B cell (primary cell): Measurements from ENCODE around the gene PPCS. TPM values are rescaled to one million over a fixed set of nuclear protein-coding genes. Genes with fewer than 3 reads are reported as not detected.

ENCODE experiments used
- ATAC-seq: fragments of 200-7000 bp; cut with Tn5 transposase; one replicate; pipeline ENCODE4 v1.10.0; 2021; ENCODE audit warnings: low read depth, mild to moderate bottlenecking, moderate number of reproducible peaks, moderate library complexity
- CTCF ChIA-PET: fragments of 350-600 bp; sonication (Branson Sonifier 250); formaldehyde crosslinking; loops from one replicate; lab custom pipeline; 2021; ENCODE audit warnings: antibody characterized with exemption, inconsistent platforms; lab: Charles Lee
- POLR2A ChIA-PET: fragments of 350-600 bp; sonication (Branson Sonifier 250); formaldehyde crosslinking; loops from one replicate; lab custom pipeline; 2021; ENCODE audit warnings: antibody characterized with exemption; lab: Charles Lee
- DNase-seq: peaks from one replicate; pipeline ENCODE4 v3.0.0; 2013
- H2AFZ ChIP-seq: 2 replicates; pipeline ENCODE4 v1.6.1; 2012; ENCODE audit warnings: mild to moderate bottlenecking, low read depth, low read length; ENCODE audit not compliant: insufficient read depth, poor library complexity, severe bottlenecking
- H3K27ac ChIP-seq, 2 donors: 1 replicate in 1 of 2; 2 replicates in 1 of 2; pipeline ENCODE4 v1.5.1; 2012 to 2013; ENCODE audit warnings: low read length in 2 of 2, mild to moderate bottlenecking in 2 of 2, moderate library complexity in 1 of 2
- H3K27me3 ChIP-seq, 4 experiments: fragments of 200-600 bp in 1 of 4; sonication (generic) in 1 of 4; replicated peaks in 1 of 4; 1 replicate in 2 of 4; 2 replicates in 2 of 4; pipeline versions ENCODE4 v1.6.1 to v1.7.0; 2013 to 2016; ENCODE audit warnings: low read length in 3 of 4, mild to moderate bottlenecking in 2 of 4, mixed read lengths in 1 of 4, moderate library complexity in 1 of 4; ENCODE audit not compliant: insufficient read depth in 4 of 4, control insufficient read depth in 3 of 4; ENCODE audit errors: control extremely low read depth in 1 of 4
- H3K36me3 ChIP-seq, 2 experiments: replicated peaks in 1 of 2; 1 replicate in 1 of 2; 2 replicates in 1 of 2; pipeline versions ENCODE4 v1.6.1 to v1.7.1; 2013; ENCODE audit warnings: low read length in 1 of 2; ENCODE audit not compliant: insufficient read depth in 2 of 2, control insufficient read depth in 1 of 2; ENCODE audit errors: control extremely low read depth in 1 of 2, extremely low read depth in 1 of 2
- H3K4me1 ChIP-seq, 2 donors: fragments of 200-600 bp in 1 of 2; sonication (generic) in 1 of 2; 1 replicate in 1 of 2; 2 replicates in 1 of 2; pipeline versions ENCODE4 v1.5.1 to v1.6.1; 2013 to 2017; ENCODE audit warnings: low read length in 2 of 2; ENCODE audit not compliant: control insufficient read depth in 2 of 2, insufficient read depth in 2 of 2
- H3K4me2 ChIP-seq: replicated peaks from 2 replicates; pipeline ENCODE3; 2012; ENCODE audit warnings: mild to moderate bottlenecking, low read depth, low read length; ENCODE audit not compliant: poor library complexity, severe bottlenecking
- H3K4me3 ChIP-seq, 5 experiments: fragments of 200-600 bp in 1 of 5; sonication (generic) in 1 of 5; 1 replicate in 3 of 5; 2 replicates in 2 of 5; pipeline versions ENCODE4 v1.5.1 to v1.7.0; 2011 to 2016; ENCODE audit warnings: low read length in 4 of 5, mild to moderate bottlenecking in 4 of 5, low read depth in 2 of 5, control low read depth in 1 of 5, moderate library complexity in 1 of 5; ENCODE audit not compliant: insufficient read depth in 1 of 5; ENCODE audit errors: control extremely low read depth in 1 of 5, extremely low read depth in 1 of 5
- H3K79me2 ChIP-seq: fragments of 200-600 bp; sonication (generic); one replicate; pipeline ENCODE4 v1.6.0; 2016; ENCODE audit warnings: low read length; ENCODE audit not compliant: control insufficient read depth, insufficient read depth
- H3K9ac ChIP-seq: fragments of 200-600 bp; sonication (generic); 2 replicates; pipeline ENCODE4 v1.6.1; 2017; ENCODE audit warnings: mild to moderate bottlenecking, low read length, moderate library complexity
- H3K9me3 ChIP-seq, 3 donors: one replicate each; pipeline versions ENCODE4 v1.6.1 to v1.7.1; 2013; ENCODE audit warnings: low read length in 2 of 3; ENCODE audit not compliant: control insufficient read depth in 2 of 3, insufficient read depth in 1 of 3; ENCODE audit errors: control extremely low read depth in 1 of 3
- H4K20me1 ChIP-seq: 2 replicates; pipeline ENCODE4 v1.6.0; 2012; ENCODE audit warnings: mild to moderate bottlenecking, low read length; ENCODE audit not compliant: insufficient read depth, control insufficient read depth, poor library complexity, severe bottlenecking
- H3K27ac Mint-ChIP-seq: one replicate; pipeline ENCODE4 v1.8.0; 2021; ENCODE audit warnings: mixed read lengths
- H3K27me3 Mint-ChIP-seq: one replicate; pipeline ENCODE4 v1.8.0; 2021; ENCODE audit warnings: mixed read lengths
- H3K4me1 Mint-ChIP-seq: one replicate; pipeline ENCODE4 v1.8.0; 2021; ENCODE audit warnings: mixed read lengths
- H3K4me3 Mint-ChIP-seq: one replicate; pipeline ENCODE4 v1.8.0; 2021; ENCODE audit warnings: mixed read lengths
- H3K9me3 Mint-ChIP-seq: one replicate; pipeline ENCODE4 v1.8.0; 2022; ENCODE audit warnings: mixed read lengths; ENCODE audit not compliant: insufficient read depth
- EZH2 ChIP-seq: IDR thresholded peaks from 2 replicates; pipeline ENCODE4 v1.6.1; 2012; ENCODE audit warnings: borderline replicate concordance, low read depth, mild to moderate bottlenecking, moderate library complexity, low read length; ENCODE audit not compliant: insufficient read depth, poor library complexity, severe bottlenecking
- WGBS: methylation state at CpG from one replicate; pipeline ENCODE4 v1.1.5; 2013; ENCODE audit warnings: missing lambda C conversion rate; ENCODE audit not compliant: insufficient coverage; 5-methylcytosine and 5-hydroxymethylcytosine counted together
- intact Hi-C: fragments of 100-400 bp; cut with micrococcal nuclease; formaldehyde crosslinking; loops from one replicate; pipeline ENCODE4 v1.10.0; 2022
- polyA plus RNA-seq: library from polyadenylated mRNA; depleted of rRNA; stranded (reverse); fragments of >200 nt; gene quantifications from 2 replicates; pipeline ENCODE4 v1.2.3, GENCODE V29; 2012
- total RNA-seq, 2 donors: library from RNA; stranded (reverse); fragments of 120-200 nt in 1 of 2; gene quantifications; 1 replicate in 1 of 2; 2 replicates in 1 of 2; pipeline versions ENCODE4 v1.2.3 to v1.2.4, GENCODE V29; 2013 to 2022
- TF ChIP-seq, protein P1 (sequence below): fragments of 200-600 bp; IDR thresholded peaks from one replicate; pipeline ENCODE4 v1.8.0; 2022; ENCODE audit warnings: antibody characterized with exemption, mild to moderate bottlenecking

The PPCS gene
- total and polyA plus RNA-seq, 2 donors (not counting 1 experiment from before 2014, with no cell fraction given) = 74.9 to 88.4 TPM

DNA sequence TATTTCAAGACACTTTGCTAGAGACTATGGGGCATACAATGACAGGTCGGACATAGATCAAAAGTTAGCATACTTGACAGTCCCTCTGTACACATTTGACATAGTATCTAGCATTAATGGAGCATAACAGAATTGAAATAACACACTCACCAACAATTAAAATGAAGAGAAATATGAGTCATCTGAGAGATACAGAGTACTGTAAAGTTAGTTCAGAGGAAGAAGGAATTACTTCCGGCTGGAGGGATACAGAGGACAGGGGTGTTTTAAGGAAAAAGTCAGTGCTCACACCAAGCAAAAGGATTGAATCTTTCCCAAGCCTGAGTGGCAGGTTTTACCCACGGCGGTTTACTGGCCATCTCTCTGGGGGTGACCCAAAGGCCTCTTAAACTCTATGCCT is 3.0 kb upstream of the PPCS start:
- H3K9ac ChIP-seq = no peak overlapping the region
- H3K4me1 ChIP-seq = peaks cover 16 to 21% of the 10 kb centered on the region in 2 donors
- ChIA-PET POLR2A (no interaction called here), CTCF (no interaction called here)
- H4K20me1 ChIP-seq = no peaks in the 10 kb centered on the region
- no peak overlapping the region for H3K27ac ChIP-seq
- H3K4me3 ChIP-seq = no peak overlapping the region
- H3K4me3 Mint-ChIP-seq = peak overlapping the region; percentile 11
- no peaks in the 10 kb centered on the region for H3K9me3 Mint-ChIP-seq
- no peak overlapping the region for H2AFZ ChIP-seq
- no peaks in the 10 kb centered on the region for H3K9me3 ChIP-seq
- WGBS = 100% methylated on average over 1 of the region's 4 CpGs
- TF ChIP-seq, protein P1, sequence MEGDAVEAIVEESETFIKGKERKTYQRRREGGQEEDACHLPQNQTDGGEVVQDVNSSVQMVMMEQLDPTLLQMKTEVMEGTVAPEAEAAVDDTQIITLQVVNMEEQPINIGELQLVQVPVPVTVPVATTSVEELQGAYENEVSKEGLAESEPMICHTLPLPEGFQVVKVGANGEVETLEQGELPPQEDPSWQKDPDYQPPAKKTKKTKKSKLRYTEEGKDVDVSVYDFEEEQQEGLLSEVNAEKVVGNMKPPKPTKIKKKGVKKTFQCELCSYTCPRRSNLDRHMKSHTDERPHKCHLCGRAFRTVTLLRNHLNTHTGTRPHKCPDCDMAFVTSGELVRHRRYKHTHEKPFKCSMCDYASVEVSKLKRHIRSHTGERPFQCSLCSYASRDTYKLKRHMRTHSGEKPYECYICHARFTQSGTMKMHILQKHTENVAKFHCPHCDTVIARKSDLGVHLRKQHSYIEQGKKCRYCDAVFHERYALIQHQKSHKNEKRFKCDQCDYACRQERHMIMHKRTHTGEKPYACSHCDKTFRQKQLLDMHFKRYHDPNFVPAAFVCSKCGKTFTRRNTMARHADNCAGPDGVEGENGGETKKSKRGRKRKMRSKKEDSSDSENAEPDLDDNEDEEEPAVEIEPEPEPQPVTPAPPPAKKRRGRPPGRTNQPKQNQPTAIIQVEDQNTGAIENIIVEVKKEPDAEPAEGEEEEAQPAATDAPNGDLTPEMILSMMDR = no peak
- no peak for TF ChIP-seq EZH2
- peaks cover 25% of the 10 kb centered on the region for H3K4me1 Mint-ChIP-seq
- DNase-seq = no peak
- no peak overlapping the region for H3K4me2 ChIP-seq
- intact Hi-C loops = loop anchor here (10.0 kb wide), 2 partner anchors 1201 to 1521 kb away; partner anchors contain the start of genes ATP6V0B, B4GALT2, DPH2 and KDM4A
- H3K27ac Mint-ChIP-seq = no peak overlapping the region
- H3K27me3 Mint-ChIP-seq = no peaks in the 10 kb centered on the region
- peaks cover 0 to 6% of the 10 kb centered on the region in 2 experiments for H3K36me3 ChIP-seq
- H3K79me2 ChIP-seq = peaks cover 17% of the 10 kb centered on the region
- no peak for ATAC-seq
- no peaks in the 10 kb centered on the region for H3K27me3 ChIP-seq

DNA sequence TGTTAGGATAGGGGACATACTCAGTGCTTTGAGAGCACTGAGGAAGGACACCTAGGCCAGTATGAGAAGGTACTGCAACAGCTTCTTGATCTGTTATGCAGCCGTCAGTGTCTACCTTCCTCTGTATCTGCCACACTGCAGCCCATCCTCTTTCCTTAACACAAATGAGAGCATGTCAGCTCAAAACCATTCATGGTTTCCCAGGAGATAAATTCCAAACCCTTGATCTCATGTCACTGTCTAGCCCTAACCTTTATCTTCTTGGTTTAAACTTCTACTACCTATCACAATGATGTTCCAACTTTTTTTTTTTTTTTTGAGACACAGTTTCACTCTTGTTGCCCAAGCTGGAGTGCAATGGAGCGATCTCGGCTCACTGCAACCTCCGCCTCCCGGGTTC is 1.9 kb upstream of the PPCS start:
- H3K79me2 ChIP-seq = peaks cover 19% of the 10 kb centered on the region
- peak overlapping the region; percentile 59 for H3K27ac Mint-ChIP-seq
- H3K9me3 ChIP-seq = no peaks in the 10 kb centered on the region
- no peak for ATAC-seq
- POLR2A ChIA-PET = interaction anchor here (0.7 kb wide), 1 partner anchor 8 kb away, joined by 4 read pairs; the partner anchor contains the start of gene CCDC30
- WGBS = 100% methylated on average over 4 of the region's 5 CpGs
- DNase-seq = no peak
- H3K9me3 Mint-ChIP-seq = no peaks in the 10 kb centered on the region
- peaks cover 0 to 13% of the 10 kb centered on the region in 2 experiments for H3K36me3 ChIP-seq
- H3K27me3 Mint-ChIP-seq = no peaks in the 10 kb centered on the region
- TF ChIP-seq, protein P1 = no peak
- no peak for TF ChIP-seq EZH2
- intact Hi-C loops = loop anchor here (10.0 kb wide), 2 partner anchors 1200 to 1520 kb away; partner anchors contain the start of genes ATP6V0B, B4GALT2, DPH2 and KDM4A
- CTCF ChIA-PET = no interaction called here
- H3K4me2 ChIP-seq = no peak overlapping the region
- no peak overlapping the region for H3K27ac ChIP-seq
- H2AFZ ChIP-seq = no peak overlapping the region
- H3K27me3 ChIP-seq = no peaks in the 10 kb centered on the region
- H3K9ac ChIP-seq = no peak overlapping the region
- H3K4me3 ChIP-seq = no peak overlapping the region
- peaks cover 27% of the 10 kb centered on the region for H3K4me1 Mint-ChIP-seq
- H4K20me1 ChIP-seq = no peaks in the 10 kb centered on the region
- peak overlapping the region; percentile 69 for H3K4me3 Mint-ChIP-seq
- peaks cover 18 to 21% of the 10 kb centered on the region in 2 donors for H3K4me1 ChIP-seq
